Adrenal gland (tissue), 12 donors: Measurements from ENCODE around the gene DIP2C. TPM values are rescaled to one million over a fixed set of nuclear protein-coding genes. Genes with fewer than 3 reads are reported as not detected.

Experiments used
- DNase-seq, 7 donors: peaks; one replicate each; pipeline ENCODE4 v3.0.0-alpha.2; 2019 to 2020
- H3K27ac ChIP-seq, 5 donors: fragments of 200-600 bp; sonication (generic) in 4 of 5; 1 replicate in 3 of 5; 2 replicates in 2 of 5; pipeline versions ENCODE4 v1.5.1 to v1.8.0; 2016 to 2020; ENCODE audit warnings: mild to moderate bottlenecking in 1 of 5
- H3K27me3 ChIP-seq: fragments of 200-600 bp; 2 replicates; pipeline ENCODE4 v1.8.0; 2021
- H3K36me3 ChIP-seq, 2 donors: fragments of 200-600 bp; replicated peaks in 1 of 2; 1 replicate in 1 of 2; 2 replicates in 1 of 2; pipeline versions ENCODE4 v1.5.1 to v1.8.0; 2018 to 2022
- H3K4me1 ChIP-seq, 2 donors: fragments of 200-600 bp; replicated peaks in 1 of 2; 1 replicate in 1 of 2; 2 replicates in 1 of 2; pipeline versions ENCODE4 v1.5.1 to v1.8.0; 2018 to 2021
- H3K4me3 ChIP-seq, 4 donors: fragments of 200-600 bp; sonication (generic) in 3 of 4; one replicate each; pipeline ENCODE4 v1.5.1; 2016 to 2018
- H3K9me3 ChIP-seq, 3 donors: fragments of 200-600 bp; sonication (generic) in 1 of 3; replicated peaks in 1 of 3; 1 replicate in 2 of 3; 2 replicates in 1 of 3; pipeline versions ENCODE4 v1.5.1 to v1.8.0; 2016 to 2021
- CTCF ChIP-seq, 6 experiments: fragments of 450-650 bp in 4 of 6; fragments of 200-600 bp in 2 of 6; sonication (generic) in 1 of 6; IDR thresholded peaks; 1 replicate in 5 of 6; 2 replicates in 1 of 6; pipeline versions ENCODE4 v1.5.1 to v1.8.0; 2016 to 2021; ENCODE audit warnings: antibody characterized with exemption in 6 of 6, mild to moderate bottlenecking in 2 of 6, moderate library complexity in 1 of 6
- POLR2A ChIP-seq, 2 donors: fragments of 450-650 bp; IDR thresholded peaks; one replicate each; pipeline ENCODE4 v1.6.1; 2017; ENCODE audit warnings: antibody characterized with exemption in 2 of 2, mild to moderate bottlenecking in 2 of 2, moderate library complexity in 1 of 2
- WGBS, 4 donors: extraction: QIAGEN DNeasy Blood & Tissue Kit in 2 of 4; methylation state at CpG; one replicate each; pipeline versions ENCODE4 v1.1.5 to v1.1.7; 2013 to 2017; 5-methylcytosine and 5-hydroxymethylcytosine counted together
- intact Hi-C, 2 donors: fragments of 100-400 bp; cut with DNase I; formaldehyde crosslinking; loops; one replicate each; pipeline versions ENCODE4 v1.14.1 to v1.15.0; 2022 to 2023
- polyA plus RNA-seq, 3 donors: library from polyadenylated mRNA; stranded (reverse); fragments of 200-250 nt in 2 of 3; fragments of 350-450 nt in 1 of 3; fragmentation: Illumina TruSeq in 1 of 3; extraction: RNeasy Lipid Tissue Mini Kit (QIAGEN cat#74804) in 1 of 3; gene quantifications; one replicate each; pipeline ENCODE4 v1.2.3, GENCODE V29; 2013 to 2014
- total RNA-seq, 9 donors: library from RNA; depleted of rRNA in 4 of 9; stranded (reverse); fragments of >200 nt in 4 of 9; fragments of 120-200 nt in 1 of 9; fragmentation: NEBNext Ultra II Directional in 1 of 9; extraction: Animal tissue kit (Norgen Biotek cat#: 25700) in 1 of 9; gene quantifications; one replicate each; pipeline versions ENCODE4 v1.1.0 to v1.2.4, GENCODE V29; 2013 to 2023
- donor health status: healthy with polysubstance abuse.
- donor health status: Bipolar disorder and iron deficiency.
- donor health status: DM: yes; HTN: yes; CAD: no.
- donor health status: DM: no; HTN: no; CAD: no.
- donor health status: DM: no; HTN: no; CAD: no.
- donor health status: DM: yes; HTN: yes; CAD: no.

The DIP2C gene
- total and polyA plus RNA-seq, 12 donors = 4.8 to 23.9 (median 19.7) TPM

- 92 to 96% (median 96%) methylated on average over 24 to 27 of the region's 27 CpGs for WGBS, 4 donors
- no peak for DNase-seq
- intact Hi-C loops = no loop called here
- TF ChIP-seq CTCF (IDR thresholded peaks at IDR 0.05) (no peak), POLR2A (IDR thresholded peaks at IDR 0.05) (no peak)
- H3K27me3 ChIP-seq = no peaks in the 10 kb centered on the region
- no peaks in the 10 kb centered on the region for H3K9me3 ChIP-seq
- H3K4me3 ChIP-seq = no peak overlapping the region
- no peaks in the 10 kb centered on the region for H3K4me1 ChIP-seq
- H3K27ac ChIP-seq = no peak overlapping the region
- peaks cover 0 to 20% of the 10 kb centered on the region in 2 donors for H3K36me3 ChIP-seq
Measured at GRCh38 chr10:344582-345200, 344.8 kb downstream of the DIP2C start.

GRCh38 chr10:343231-344220, 345.9 kb downstream of the DIP2C start:
- Histone ChIP-seq H3K36me3 (peaks cover 0 to 11% of the 10 kb centered on the region in 2 donors), H3K27ac (no peak overlapping the region), H3K4me3 (no peak overlapping the region), H3K9me3 (no peaks in the 10 kb centered on the region), H3K4me1 (no peaks in the 10 kb centered on the region), H3K27me3 (no peaks in the 10 kb centered on the region)
- intact Hi-C loops = no loop called here
- peak in 1 of 7 donors; percentile 35 for DNase-seq
- TF ChIP-seq POLR2A (IDR thresholded peaks at IDR 0.05) (no peak), CTCF (IDR thresholded peaks at IDR 0.05) (no peak)
- 86 to 92% (median 89%) methylated on average over 16 of the region's 16 CpGs for whole genome bisulfite sequencing, 4 donors

GRCh38 chr10:341081-341740, 348.3 kb downstream of the DIP2C start:
- H3K27ac ChIP-seq = no peak overlapping the region
- intact Hi-C loops = no loop called here
- no peak overlapping the region for H3K4me3 ChIP-seq
- DNase-seq = peak in 2 of 7 donors; percentile 13 to 35
- no peak for TF ChIP-seq POLR2A (IDR thresholded peaks at IDR 0.05)
- TF ChIP-seq CTCF (IDR thresholded peaks at IDR 0.05) = no peak
- 93 to 96% (median 95%) methylated on average over 20 to 23 of the region's 23 CpGs for WGBS, 4 donors
- no peaks in the 10 kb centered on the region for H3K4me1 ChIP-seq
- no peaks in the 10 kb centered on the region for H3K27me3 ChIP-seq
- H3K9me3 ChIP-seq = no peaks in the 10 kb centered on the region
- peaks cover 0 to 13% of the 10 kb centered on the region in 2 donors for H3K36me3 ChIP-seq

GRCh38 chr10:340646-341045, 348.8 kb downstream of the DIP2C start:
- DNase-seq = peak in 1 of 7 donors; percentile 27
- H3K4me1 ChIP-seq = no peaks in the 10 kb centered on the region
- no peaks in the 10 kb centered on the region for H3K9me3 ChIP-seq
- H3K27ac ChIP-seq = no peak overlapping the region
- TF ChIP-seq CTCF (IDR thresholded peaks at IDR 0.05) (no peak), POLR2A (IDR thresholded peaks at IDR 0.05) (no peak)
- no peak overlapping the region for H3K4me3 ChIP-seq
- WGBS, 4 donors = 91 to 97% (median 95%) methylated on average over 8 to 11 of the region's 11 CpGs
- no peaks in the 10 kb centered on the region for H3K27me3 ChIP-seq
- intact Hi-C loops = no loop called here
- H3K36me3 ChIP-seq = peaks cover 0 to 13% of the 10 kb centered on the region in 2 donors
